ENCODE measurements around the gene PRIM2. TPM values are rescaled to one million over a fixed set of nuclear protein-coding genes. Genes with fewer than 3 reads are reported as not detected.

The PRIM2 gene, protein sequence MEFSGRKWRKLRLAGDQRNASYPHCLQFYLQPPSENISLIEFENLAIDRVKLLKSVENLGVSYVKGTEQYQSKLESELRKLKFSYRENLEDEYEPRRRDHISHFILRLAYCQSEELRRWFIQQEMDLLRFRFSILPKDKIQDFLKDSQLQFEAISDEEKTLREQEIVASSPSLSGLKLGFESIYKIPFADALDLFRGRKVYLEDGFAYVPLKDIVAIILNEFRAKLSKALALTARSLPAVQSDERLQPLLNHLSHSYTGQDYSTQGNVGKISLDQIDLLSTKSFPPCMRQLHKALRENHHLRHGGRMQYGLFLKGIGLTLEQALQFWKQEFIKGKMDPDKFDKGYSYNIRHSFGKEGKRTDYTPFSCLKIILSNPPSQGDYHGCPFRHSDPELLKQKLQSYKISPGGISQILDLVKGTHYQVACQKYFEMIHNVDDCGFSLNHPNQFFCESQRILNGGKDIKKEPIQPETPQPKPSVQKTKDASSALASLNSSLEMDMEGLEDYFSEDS
- 13.8 and 61.8 TPM in 2 replicates for total RNA-seq

DNA sequence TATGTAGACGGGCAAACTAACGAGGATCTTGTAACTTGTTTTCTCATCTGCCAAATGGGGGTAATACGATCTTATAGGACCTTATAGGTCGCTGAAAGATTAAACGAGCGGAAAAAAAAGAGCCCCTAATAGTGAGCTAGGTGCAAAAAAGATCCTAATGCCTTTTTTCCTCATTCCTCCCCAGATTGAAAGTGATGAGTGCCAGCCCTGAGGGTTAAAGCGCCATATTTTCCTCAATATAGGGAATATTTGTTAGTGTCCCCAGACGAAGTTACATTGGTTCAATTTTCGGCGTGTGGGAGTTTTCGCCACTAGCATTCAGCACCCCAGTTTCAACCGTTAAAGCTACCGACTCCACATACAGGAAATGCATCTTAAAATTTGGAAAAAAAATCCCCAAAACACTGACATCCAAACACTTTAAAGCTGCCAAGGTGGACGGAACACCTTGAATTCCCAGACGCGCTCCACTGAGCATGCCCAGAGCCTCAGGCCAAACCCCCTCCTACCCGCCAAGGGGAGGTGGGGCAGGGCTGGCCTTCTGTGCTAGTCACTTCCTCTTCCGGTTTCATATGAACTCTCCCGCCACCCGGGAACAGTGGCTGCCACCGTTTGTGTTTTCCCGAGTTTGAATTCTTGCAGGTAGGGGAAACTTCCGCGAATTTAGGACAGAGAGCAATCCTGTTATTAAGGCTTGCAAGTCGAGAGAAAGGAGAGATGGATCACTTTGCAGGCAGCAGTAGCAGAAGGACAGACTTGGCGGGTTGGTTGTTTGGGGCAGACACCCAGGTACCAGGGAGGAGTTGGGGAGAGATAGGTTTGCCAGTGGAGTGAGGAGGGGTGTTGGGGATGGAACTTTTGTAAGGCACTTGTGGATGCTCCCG is at the start of gene PRIM2:
PRIM2 (plus strand) TSS at position 571 of the 884 bp plus-strand sequence. CDS start 816 bp downstream, outside the sequence.

Small RNAs within 50 kb of the gene (small RNA-seq; reads per million reads assigned to genes)
- gene MIR548U (ENCODE audit: low replicate concordance), result not detected

Other genes starting within 250 kb of the PRIM2 start
- 49.2 and 85.9 TPM in 2 replicates for gene ZNF451, start 227.4 kb upstream of the PRIM2 start, total RNA-seq
- 12.7 and 16.2 TPM in 2 replicates for gene BAG2, start 145.3 kb upstream of the PRIM2 start, total RNA-seq
- 44.0 and 46.8 TPM in 2 replicates for gene RAB23, start 95.3 kb upstream of the PRIM2 start, total RNA-seq

Measured in placental pericyte (primary cell).